Activated effector memory CD4-positive, alpha-beta T cell treated with Interleukin-2 at 50 U/mL for 16 hours (primary cell): ENCODE results near the gene SYNE3.

ENCODE experiments used
- DNase-seq: peaks from one replicate; pipeline ENCODE4 v3.0.0-alpha.2; 2020

The SYNE3 gene

DNA sequence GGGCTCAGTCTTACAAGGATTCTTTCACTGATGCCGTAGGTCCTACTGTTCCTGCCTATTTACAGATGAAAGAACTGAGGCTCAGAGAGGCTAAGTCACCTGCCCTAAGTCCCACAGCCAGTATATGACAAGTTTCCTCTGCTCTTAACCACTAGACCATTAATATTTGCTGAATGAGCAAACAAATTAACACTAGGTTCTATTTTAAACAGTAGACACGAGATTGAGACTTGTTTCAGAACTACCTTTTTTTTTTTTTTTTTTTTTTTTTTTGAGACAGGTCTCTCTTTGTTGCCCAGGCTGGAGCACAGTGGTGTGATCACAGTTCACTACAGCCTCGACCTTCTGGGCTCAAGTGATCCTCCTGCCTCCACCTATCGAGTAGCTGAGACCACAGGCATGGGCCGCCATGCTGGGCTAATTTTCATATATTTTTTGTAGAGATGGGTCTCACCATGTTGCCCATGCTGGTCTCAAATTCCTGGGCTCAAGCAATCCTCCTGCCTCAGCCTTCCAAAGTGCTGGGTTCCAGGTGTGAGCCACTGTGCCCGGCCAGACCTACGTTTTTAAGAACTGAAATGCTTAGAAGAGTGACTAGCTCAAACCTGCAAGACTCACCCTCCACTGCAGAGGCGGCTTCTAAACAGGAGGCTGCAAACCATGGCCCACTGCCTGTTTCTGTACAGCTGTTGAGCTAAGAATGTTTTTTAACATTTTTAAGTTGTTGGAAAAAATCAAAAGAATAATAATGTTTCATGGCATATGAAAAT, 12.9 kb downstream of the SYNE3 start:
- DNase-seq: no peak

DNA sequence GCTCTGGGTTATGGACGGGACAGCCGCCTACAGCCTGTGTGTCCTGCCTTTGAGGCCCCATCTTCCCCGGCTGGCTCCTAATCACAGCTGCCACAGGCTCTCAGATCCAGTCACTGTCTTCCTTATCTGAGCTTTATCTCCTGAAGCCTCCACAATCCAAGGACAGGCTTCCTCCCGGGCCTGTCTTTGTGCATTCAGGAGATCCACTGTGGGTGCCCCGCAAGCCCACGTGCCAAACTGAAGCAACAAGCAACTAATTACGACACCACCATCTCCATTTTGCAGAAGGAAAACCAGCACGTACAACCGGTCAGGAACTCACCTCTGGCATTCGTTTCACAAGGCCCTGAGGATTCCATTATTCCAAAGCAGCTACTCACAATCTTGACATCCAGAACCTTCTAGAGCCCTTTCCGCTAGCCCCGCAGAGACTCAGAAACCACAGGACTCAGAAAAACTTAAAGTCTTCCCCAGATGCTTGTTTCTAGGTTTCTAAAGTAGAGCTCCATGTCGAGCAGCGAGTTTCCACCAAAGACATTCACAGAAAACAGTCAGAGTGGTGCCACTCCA, 14.0 kb downstream of the SYNE3 start:
- no peak for DNase-seq

DNA sequence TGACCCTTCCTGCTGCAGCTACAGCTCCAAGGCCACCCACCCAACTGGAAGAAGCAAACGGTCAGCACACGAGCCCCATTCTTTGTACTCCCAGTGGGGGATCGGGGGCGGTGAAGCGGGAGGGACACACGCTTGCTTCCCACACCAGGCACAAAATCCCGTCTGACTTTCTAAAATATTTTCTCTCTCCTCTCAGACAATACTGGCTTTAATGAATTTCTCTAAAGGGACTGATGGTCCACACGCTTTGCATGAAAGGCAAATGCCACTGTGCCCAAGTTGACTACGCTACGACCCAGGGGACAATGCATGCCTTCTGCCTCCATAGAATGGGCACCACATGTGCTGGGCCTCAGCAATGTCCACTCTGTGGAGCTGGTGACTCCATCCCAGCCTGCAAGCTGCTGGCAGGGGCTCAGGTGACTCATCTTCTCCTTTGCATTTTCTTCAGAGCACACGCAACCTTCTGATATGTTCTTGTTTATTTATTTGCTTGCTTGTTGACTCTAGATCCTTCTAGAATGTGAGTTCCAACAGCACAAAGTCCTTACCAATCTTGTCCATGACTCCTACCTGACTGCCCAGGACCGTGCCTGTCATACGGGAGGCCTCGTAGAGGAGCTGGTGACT, 15.6 kb downstream of the SYNE3 start:
- DNase-seq: no peak

GRCh38 chr14:95500201-95500681, 16.2 kb downstream of the SYNE3 start:
- no peak for DNase-seq

DNA sequence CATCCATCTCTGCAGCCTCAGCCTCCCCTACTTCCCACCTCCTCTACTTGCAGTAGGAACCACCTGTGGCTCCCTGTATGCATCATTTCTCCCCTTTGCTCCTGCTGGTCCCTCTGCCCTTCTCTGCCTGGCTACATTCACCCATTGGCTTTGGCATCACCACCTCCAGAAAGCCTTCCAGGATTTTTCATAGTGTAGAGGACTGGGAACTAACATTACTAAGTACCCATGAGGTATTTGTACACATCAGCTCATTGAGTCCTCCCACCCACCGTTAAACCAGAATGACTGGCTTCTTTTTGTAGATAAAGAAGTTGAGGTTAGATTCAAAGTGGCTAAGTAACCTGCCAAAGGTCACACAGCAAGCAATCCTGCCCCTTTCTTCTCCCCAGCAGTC, 17.1 kb downstream of the SYNE3 start:
- DNase-seq: no peak

DNA sequence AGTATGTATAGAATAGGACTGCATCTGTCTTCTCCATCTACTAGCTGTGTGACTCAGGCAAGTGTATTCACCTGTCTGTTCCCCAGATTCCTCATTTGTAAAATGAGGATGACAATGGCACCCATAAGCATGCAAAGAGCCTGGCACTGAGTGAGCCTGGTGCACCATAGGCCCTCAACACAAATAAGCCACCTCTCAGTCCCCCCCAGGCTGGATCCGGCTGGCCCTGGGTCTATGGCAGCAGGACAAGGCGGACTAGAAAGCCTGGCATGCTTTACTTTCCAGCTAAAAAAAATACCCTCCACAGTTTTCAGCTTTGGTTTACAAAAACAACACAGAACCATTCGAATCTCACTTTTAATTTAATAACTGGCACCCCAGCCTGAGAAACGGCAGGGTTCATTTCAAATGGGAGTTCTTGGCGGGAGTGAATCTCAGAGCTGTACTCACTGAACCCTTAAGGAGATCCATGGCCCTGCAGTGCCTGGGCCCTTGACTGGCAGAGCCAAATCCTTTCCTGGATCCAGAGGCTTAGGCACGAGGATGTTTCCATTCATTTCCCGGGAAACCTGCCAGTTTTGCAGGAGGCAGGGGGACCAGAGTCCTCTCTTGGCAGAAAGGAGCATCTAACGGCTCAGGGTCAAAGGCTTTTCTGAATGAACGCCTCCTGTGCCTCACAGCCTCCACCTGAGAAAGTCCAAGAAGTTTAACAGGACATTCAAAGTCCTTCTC, 17.7 kb downstream of the SYNE3 start:
- no peak for DNase-seq

GRCh38 chr14:95497561-95498011, 18.9 kb downstream of the SYNE3 start:
- DNase-seq: no peak

GRCh38 chr14:95496690-95497259, 19.7 kb downstream of the SYNE3 start:
- DNase-seq: no peak

DNA sequence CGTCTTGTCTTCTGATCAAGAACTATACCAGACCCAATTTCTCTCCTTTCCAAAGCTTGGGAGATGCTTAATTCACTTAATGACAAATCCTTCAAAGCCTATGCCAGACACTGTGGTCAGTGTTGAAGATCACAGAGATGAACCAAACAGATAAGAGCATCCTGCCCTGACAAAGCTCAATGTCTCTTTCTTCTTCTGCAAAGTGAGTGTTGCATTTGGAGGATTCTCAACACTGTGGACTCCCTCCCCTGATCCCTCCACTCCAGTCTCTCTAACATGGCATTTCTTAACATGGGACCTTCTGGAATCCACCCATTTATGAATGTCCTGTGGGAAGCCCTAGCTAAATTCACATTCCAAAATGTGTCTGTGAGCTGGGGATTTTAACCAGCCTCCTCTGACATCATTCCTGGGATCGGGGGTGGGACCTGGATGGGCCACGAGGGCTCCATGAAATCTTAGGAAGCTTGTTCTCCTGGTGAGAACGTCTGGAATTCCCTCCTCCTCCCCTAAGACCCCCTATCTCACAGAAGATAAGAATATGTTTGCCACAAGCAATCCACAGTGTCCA, 20.3 kb downstream of the SYNE3 start:
- no peak for DNase-seq

- no peak for DNase-seq
These were observed 20.9 kb downstream of the SYNE3 start for GRCh38 chr14:95495538-95496025.

DNA sequence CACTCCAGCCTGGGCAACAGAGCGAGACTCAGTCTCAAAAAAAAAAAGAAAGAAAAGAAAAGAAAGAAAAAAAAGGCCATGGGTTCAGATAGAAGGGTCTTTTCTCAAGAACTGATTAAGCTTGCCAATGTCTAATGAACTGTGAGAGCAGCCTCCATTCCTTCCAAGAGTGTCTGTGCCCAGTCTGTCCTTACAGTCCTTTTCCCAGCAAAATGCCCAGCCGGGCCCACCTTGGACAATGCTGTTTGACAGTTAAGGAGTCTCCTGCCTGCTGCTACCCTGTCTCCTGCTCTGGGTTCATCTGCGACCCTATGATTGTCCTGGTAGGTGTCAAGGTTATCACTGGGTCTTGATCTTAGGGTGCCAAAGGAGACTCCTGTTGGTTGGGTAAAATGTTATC, 21.4 kb downstream of the SYNE3 start:
- DNase-seq: no peak

GRCh38 chr14:95494456-95494855, 22.0 kb downstream of the SYNE3 start:
- no peak for DNase-seq

GRCh38 chr14:95493976-95494375, 22.5 kb downstream of the SYNE3 start:
- DNase-seq: no peak

DNA sequence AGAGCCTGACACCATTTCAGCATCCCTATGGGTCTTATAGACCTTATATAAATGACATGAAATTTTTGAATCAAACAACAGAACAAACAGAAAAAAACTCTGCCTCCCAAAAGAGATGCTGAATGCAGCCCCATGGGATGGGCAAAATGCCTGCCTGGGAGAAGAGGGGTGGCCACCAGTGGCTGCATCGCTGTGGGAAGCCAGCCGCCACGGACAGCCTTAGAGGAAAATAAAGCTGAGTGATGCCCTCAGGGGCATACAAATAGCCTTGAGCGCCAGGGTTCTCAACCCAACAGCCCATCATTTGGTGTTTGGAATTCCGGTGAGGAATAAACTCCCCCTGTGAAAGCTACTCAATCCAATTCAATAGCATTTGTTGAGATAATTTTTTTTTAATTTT, 22.9 kb downstream of the SYNE3 start:
- DNase-seq: no peak

DNA sequence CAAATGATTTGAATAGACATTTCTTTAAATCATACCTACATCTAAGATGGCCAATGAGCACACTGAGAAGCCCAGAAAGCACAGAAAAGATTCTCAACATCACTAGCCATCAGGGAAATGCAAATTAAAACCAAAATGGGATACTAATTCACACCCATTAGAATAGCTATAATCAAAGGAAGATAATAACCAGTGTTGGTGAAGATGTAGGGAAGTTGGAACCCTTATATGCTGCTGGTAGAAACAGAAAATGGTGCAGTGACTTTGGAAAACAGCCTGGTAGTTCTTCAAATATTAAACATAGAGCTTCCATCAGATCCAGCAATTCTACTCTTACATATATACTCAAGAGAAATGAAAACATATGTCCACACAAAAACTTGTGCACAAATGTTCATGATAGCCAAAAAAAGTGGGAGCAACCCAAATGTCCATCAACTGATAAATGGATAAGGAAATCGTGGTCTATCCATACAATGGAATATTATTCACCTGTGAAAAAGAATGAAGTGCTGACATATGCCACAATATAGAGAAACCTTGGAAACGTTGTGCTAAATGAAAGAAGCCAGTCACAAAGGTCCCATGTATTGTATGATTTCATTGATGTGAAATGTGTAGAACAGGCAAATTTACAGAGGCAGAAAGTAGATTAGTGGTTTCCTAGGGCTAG, 24.4 kb downstream of the SYNE3 start:
- DNase-seq: no peak

- DNase-seq: no peak
These were observed 25.6 kb downstream of the SYNE3 start for GRCh38 chr14:95490727-95491451.

DNA sequence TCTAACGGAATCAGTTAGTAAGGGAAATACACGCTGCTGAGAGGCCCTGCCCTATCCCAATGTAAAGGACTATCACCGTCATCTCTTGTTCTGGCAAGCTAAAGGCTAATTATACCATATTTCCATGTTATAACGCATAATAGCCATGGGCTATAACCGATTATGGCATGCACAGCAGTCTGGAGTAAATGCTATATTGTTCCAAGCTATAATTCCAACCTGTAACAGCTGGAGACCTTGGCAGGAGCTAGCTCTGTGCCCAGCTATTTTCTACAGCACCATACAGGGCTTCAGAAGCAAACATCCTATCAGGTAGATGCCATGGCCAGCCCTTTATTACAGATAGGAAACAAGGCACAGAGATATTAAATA, 26.3 kb downstream of the SYNE3 start:
- DNase-seq: no peak

- no peak for DNase-seq
These were observed 27.0 kb downstream of the SYNE3 start for GRCh38 chr14:95489214-95490137.

DNA sequence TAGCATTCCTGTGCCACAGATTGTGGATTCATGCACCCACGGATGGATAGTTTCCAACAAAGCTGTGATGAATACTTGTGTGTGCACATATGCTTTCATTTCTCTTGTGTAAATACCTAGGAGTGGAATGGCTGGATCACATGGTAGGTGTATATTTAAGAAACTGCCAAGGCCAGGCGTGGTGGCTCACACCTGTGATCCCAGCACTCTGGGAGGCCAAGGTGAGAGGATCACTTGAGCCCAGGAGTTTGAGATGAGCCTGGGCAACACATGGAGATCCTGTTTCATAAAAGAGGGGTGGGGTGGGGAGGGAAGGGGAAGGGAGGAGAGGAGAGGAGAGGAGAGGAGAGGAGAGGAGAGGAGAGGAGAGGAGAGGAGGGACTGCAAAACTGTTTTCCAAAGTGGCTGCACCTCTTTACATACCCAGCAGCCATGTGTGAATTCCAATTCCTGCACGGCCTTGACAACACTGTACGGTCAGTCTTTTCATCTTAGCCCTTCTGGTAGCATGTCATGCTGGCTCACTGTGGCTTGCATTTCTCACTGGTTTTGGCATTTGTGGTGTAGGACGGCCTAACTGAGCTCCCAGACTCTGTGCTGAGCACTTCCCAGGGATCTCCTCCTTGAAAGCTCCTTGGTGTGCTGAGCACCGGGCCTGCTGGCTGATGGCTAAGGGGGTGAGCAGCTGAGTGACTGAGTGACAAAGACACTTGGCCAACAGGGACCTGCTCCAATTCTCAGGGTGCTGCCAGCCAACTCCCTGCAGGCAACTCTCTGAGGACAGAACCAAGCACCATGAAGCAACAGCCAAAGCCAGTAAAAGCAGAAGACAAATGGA, 27.9 kb downstream of the SYNE3 start:
- no peak for DNase-seq
